Measurements from ENCODE around the gene DUSP22.

The DUSP22 gene

GRCh38 chr6:381742-382461, 89.6 kb downstream of the DUSP22 start:
- no peak for DNase-seq

- no peak for DNase-seq
Measured at GRCh38 chr6:382883-383810, 90.9 kb downstream of the DUSP22 start.

- DNase-seq = no peak
Measured at GRCh38 chr6:383856-384255, 91.6 kb downstream of the DUSP22 start.

- no peak for DNase-seq
Measured at GRCh38 chr6:384898-385297, 92.6 kb downstream of the DUSP22 start.

- DNase-seq = no peak
Measured at GRCh38 chr6:385614-386013, 93.3 kb downstream of the DUSP22 start.

GRCh38 chr6:386688-387266, 94.5 kb downstream of the DUSP22 start:
- DNase-seq = no peak

- no peak for DNase-seq
Measured at GRCh38 chr6:387293-387741, 95.0 kb downstream of the DUSP22 start.

- no peak for DNase-seq
Measured at GRCh38 chr6:388202-388903, 96.1 kb downstream of the DUSP22 start.

- DNase-seq = no peak
Measured at GRCh38 chr6:389143-389542, 96.9 kb downstream of the DUSP22 start.

GRCh38 chr6:389622-390021, 97.3 kb downstream of the DUSP22 start:
- DNase-seq = no peak

GRCh38 chr6:390914-391558, 98.7 kb downstream of the DUSP22 start:
- DNase-seq = no peak

GRCh38 chr6:391559-392440, 99.5 kb downstream of the DUSP22 start, which contains the start of gene IRF4:
Gene IRF4, plus strand, starts transcription at chr6:391752. Its CDS starts 1,401 bp downstream, at chr6:393153.
- no peak for DNase-seq

- no peak for DNase-seq
Measured at GRCh38 chr6:392441-393390, 100.4 kb downstream of the DUSP22 start.

- DNase-seq = no peak
Measured at GRCh38 chr6:393391-394221, 101.3 kb downstream of the DUSP22 start.

GRCh38 chr6:394641-395289, 102.5 kb downstream of the DUSP22 start:
- DNase-seq = no peak

- no peak for DNase-seq
Measured at GRCh38 chr6:395432-396125, 103.3 kb downstream of the DUSP22 start.

- DNase-seq = no peak
Measured at GRCh38 chr6:396126-396520, 103.8 kb downstream of the DUSP22 start.

GRCh38 chr6:397056-397455, 104.8 kb downstream of the DUSP22 start:
- no peak for DNase-seq
